K562 (cell line): ENCODE results near the gene USHBP1. TPM values are rescaled to one million over a fixed set of nuclear protein-coding genes. Genes with fewer than 3 reads are reported as not detected.
A peak's percentile ranks its signal among the peaks of the same experiment; 100 is the strongest.

ENCODE experiments used
- CC2D1A ChIP-seq: fragments of 450-650 bp; IDR thresholded peaks from 2 replicates; pipeline ENCODE4 v1.6.1; 2017; ENCODE audit warnings: mild to moderate bottlenecking
- CHD1 ChIP-seq: fragments of 200-600 bp; sonication (generic); IDR thresholded peaks from one replicate; pipeline ENCODE4 v1.6.1; 2012; ENCODE audit warnings: mild to moderate bottlenecking, moderate library complexity, low read length, inconsistent platforms
- EP300 ChIP-seq: IDR thresholded peaks from 2 replicates; pipeline ENCODE4 v1.6.1; 2012; ENCODE audit warnings: low read length, improper control_type of control experiment
- GABPA ChIP-seq: fragments of 200-800 bp; sonication (Bioruptor generic); conservative IDR thresholded peaks from 2 replicates; pipeline ENCODE4 v1.6.1; 2016; ENCODE audit warnings: low read depth, missing genetic modification characterization, missing compliant biosample characterization
- HDAC8 ChIP-seq: fragments of 450-650 bp; IDR thresholded peaks from 2 replicates; pipeline ENCODE4 v1.6.1; 2016; ENCODE audit warnings: mild to moderate bottlenecking, missing genetic modification characterization, moderate library complexity, missing compliant biosample characterization
- JUN ChIP-seq, 2 experiments: sonication (generic) in 1 of 2; formaldehyde crosslinking in 1 of 2; IDR thresholded peaks; 2 replicates each; pipeline versions ENCODE4 v1.6.1 to v1.8.0; 2012 to 2022; ENCODE audit warnings: borderline replicate concordance in 2 of 2, mild to moderate bottlenecking in 2 of 2, improper control_type of control experiment in 1 of 2, low read depth in 1 of 2, low read length in 1 of 2, missing genetic modification reagents in 1 of 2
- MYNN ChIP-seq, 2 experiments: sonication (generic); formaldehyde crosslinking in 1 of 2; IDR thresholded peaks; 2 replicates each; pipeline versions ENCODE4 v1.5.0 to v1.6.1; 2016 to 2020; ENCODE audit warnings: antibody characterized with exemption in 1 of 2, missing genetic modification reagents in 1 of 2
- NBN ChIP-seq: fragments of 450-650 bp; IDR thresholded peaks from 2 replicates; pipeline ENCODE4 v1.6.1; 2016; ENCODE audit warnings: low read depth, mild to moderate bottlenecking
- OTX1 ChIP-seq: fragments of 450-650 bp; formaldehyde crosslinking; IDR thresholded peaks from 2 replicates; pipeline ENCODE4 v1.4.0; 2022; ENCODE audit warnings: mild to moderate bottlenecking
- PTBP1 ChIP-seq: fragments of 200-400 bp; formaldehyde crosslinking; IDR thresholded peaks from 2 replicates; pipeline ENCODE4 v1.6.1; 2017; ENCODE audit warnings: low read depth, low read length
- SOX6 ChIP-seq: fragments of 450-650 bp; IDR thresholded peaks from 2 replicates; pipeline ENCODE4 v1.6.1; 2014; ENCODE audit warnings: mild to moderate bottlenecking
- U2AF2 ChIP-seq: fragments of 200-400 bp; formaldehyde crosslinking; optimal IDR thresholded peaks from 2 replicates; pipeline ENCODE3; 2017; ENCODE audit warnings: low read depth, mild to moderate bottlenecking, low read length
- XRCC4 ChIP-seq: IDR thresholded peaks from one replicate; pipeline ENCODE4 v1.6.1; 2011; ENCODE audit not compliant: insufficient read depth, insufficient read length; ENCODE audit errors: extremely low read depth
- ZNF263 ChIP-seq: sonication (generic); formaldehyde crosslinking; IDR thresholded peaks from 2 replicates; pipeline ENCODE4 v1.8.0; 2022; ENCODE audit warnings: mild to moderate bottlenecking, missing genetic modification reagents, borderline replicate concordance
- ZNF274 ChIP-seq: IDR thresholded peaks from 2 replicates; pipeline ENCODE4 v1.6.1; 2011; ENCODE audit warnings: low read depth, mild to moderate bottlenecking, low read length, moderate library complexity, borderline replicate concordance
- ZNF347 ChIP-seq: fragments of 450-650 bp; formaldehyde crosslinking; IDR thresholded peaks from 2 replicates; pipeline ENCODE4 v1.4.0; 2020; ENCODE audit warnings: low read depth, mild to moderate bottlenecking, moderate library complexity
- ZNF707 ChIP-seq: fragments of 250-450 bp; sonication (Bioruptor Pico); conservative IDR thresholded peaks from 2 replicates; pipeline ENCODE4 v1.8.0; 2022; ENCODE audit warnings: inconsistent platforms, mild to moderate bottlenecking, moderate library complexity
- ZZZ3 ChIP-seq: fragments of 450-650 bp; IDR thresholded peaks from 2 replicates; pipeline ENCODE4 v1.6.1; 2016; ENCODE audit warnings: antibody characterized with exemption, mild to moderate bottlenecking, moderate library complexity
- polyA plus RNA-seq, 8 experiments: library from polyadenylated mRNA; depleted of rRNA in 4 of 8; stranded (reverse) in 5 of 8; unstranded in 3 of 8; fragments of >200 nt; fragmentation: Nextera tagmentation in 2 of 8; fragmentation: Illumina TruSeq in 1 of 8; extraction: Ambion mirVana in 2 of 8; extraction: Trizol in 1 of 8; gene quantifications; 2 replicates each; pipeline versions ENCODE4 v1.2.1 to v1.2.3, GENCODE V29; 2011 to 2014; ENCODE audit warnings: inconsistent platforms in 1 of 8, missing spikeins in 1 of 8
- total RNA-seq, 7 experiments: library from RNA; depleted of rRNA in 6 of 7; stranded (reverse); fragments of >200 nt in 6 of 7; fragmentation: Illumina TruSeq in 2 of 7; extraction: Trizol in 2 of 7; gene quantifications; 2 replicates each; pipeline versions ENCODE4 v1.2.1 to v1.2.3, GENCODE V29; 2011 to 2021; ENCODE audit warnings: low replicate concordance in 1 of 7
- TF ChIP-seq, protein P1 (sequence below): conservative IDR thresholded peaks from 2 replicates; pipeline ENCODE4 v1.6.1; 2011; ENCODE audit warnings: low read depth, mild to moderate bottlenecking, low read length; ENCODE audit not compliant: control insufficient read depth
- TF ChIP-seq, protein P2 (sequence below): fragments of 450-650 bp; formaldehyde crosslinking; IDR thresholded peaks from 2 replicates; pipeline ENCODE4 v1.4.0; 2022; ENCODE audit warnings: missing genetic modification characterization
- TF ChIP-seq, protein P3 (sequence below), 2 experiments: IDR thresholded peaks in 1 of 2; conservative IDR thresholded peaks in 1 of 2; 2 replicates each; pipeline ENCODE4 v1.6.1; 2016; ENCODE audit warnings: low read depth in 2 of 2, mild to moderate bottlenecking in 1 of 2, missing compliant biosample characterization in 1 of 2, missing genetic modification characterization in 1 of 2, moderate library complexity in 1 of 2
- TF ChIP-seq, protein P4 (sequence below): sonication (generic); formaldehyde crosslinking; IDR thresholded peaks from 2 replicates; pipeline ENCODE4 v1.9.0; 2022; ENCODE audit warnings: mild to moderate bottlenecking, missing genetic modification reagents

The USHBP1 gene
- total and polyA plus RNA-seq, 9 of the 15 experiments (the other 6 are each of a cell fraction or from before 2014, with no cell fraction given) = 0.03 to 0.10 (median 0.05) TPM; not detected in 5

DNA sequence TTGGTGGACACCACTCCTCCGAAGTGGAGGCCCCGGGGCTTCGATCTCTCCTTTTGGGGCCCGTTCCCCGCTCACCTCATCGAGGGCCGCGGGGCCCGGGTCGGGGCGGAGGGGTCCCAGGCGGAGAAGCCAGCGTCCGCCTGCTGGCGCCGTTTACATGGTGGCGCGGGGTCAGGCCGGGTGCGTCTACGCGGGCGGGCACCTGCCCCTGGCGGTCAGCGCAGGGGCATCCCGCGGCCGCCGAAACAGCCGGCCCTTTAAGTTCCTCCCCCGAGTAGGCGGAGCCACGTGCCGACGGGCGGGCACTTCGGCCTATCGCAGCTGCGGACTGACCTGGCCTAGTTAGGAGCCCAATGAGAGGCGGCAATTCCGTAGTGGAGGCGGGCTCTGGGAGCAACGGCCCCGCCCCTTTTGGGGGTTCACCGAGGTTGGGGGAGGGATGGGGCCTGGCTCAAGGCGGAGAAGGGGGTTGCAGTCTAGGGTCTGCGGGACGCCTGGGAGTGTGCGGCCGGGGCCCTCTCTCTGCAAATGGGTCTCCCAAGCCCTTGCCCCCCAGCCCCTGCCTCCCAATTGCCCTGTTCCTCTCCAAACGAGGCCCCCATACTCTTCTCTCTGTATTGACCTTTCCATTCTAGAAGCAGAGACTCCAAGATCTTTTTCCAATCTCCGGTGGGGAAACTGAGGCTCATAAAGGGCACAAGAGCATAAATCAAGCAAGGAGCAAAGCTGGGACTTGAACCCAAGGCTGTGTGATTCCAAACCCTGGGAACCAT is 38.8 kb upstream of the USHBP1 start, which contains the start of gene ABHD8 (continued):
- TF ChIP-seq, protein P1, sequence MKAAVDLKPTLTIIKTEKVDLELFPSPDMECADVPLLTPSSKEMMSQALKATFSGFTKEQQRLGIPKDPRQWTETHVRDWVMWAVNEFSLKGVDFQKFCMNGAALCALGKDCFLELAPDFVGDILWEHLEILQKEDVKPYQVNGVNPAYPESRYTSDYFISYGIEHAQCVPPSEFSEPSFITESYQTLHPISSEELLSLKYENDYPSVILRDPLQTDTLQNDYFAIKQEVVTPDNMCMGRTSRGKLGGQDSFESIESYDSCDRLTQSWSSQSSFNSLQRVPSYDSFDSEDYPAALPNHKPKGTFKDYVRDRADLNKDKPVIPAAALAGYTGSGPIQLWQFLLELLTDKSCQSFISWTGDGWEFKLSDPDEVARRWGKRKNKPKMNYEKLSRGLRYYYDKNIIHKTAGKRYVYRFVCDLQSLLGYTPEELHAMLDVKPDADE = 0 out of 2 replicates have a peak, but pooled peaks have one; percentile 39
- TF ChIP-seq ZNF274 = no peak
- no peak for TF ChIP-seq XRCC4
- no peak for TF ChIP-seq ZZZ3
- TF ChIP-seq, protein P2, sequence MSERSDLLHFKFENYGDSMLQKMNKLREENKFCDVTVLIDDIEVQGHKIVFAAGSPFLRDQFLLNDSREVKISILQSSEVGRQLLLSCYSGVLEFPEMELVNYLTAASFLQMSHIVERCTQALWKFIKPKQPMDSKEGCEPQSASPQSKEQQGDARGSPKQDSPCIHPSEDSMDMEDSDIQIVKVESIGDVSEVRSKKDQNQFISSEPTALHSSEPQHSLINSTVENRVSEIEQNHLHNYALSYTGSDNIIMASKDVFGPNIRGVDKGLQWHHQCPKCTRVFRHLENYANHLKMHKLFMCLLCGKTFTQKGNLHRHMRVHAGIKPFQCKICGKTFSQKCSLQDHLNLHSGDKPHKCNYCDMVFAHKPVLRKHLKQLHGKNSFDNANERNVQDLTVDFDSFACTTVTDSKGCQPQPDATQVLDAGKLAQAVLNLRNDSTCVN (CRISPR knock-in tag) = no peak
- 0 out of 2 replicates have a peak, but pooled peaks have one; percentile 11 for TF ChIP-seq JUN (IDR thresholded peaks at IDR 0.05; ENCODE audit: borderline replicate concordance, low read depth, low read length)
- TF ChIP-seq JUN (CRISPR knock-in tag; IDR thresholded peaks at IDR 0.05; ENCODE audit: borderline replicate concordance) = no peak
- TF ChIP-seq HDAC8 (tag) = no peak
- TF ChIP-seq NBN = no peak
- no peak; the same call in 1 of the 2 replicates for TF ChIP-seq ZNF263
- no peak for TF ChIP-seq PTBP1
- no peak for TF ChIP-seq U2AF2
- no peak for TF ChIP-seq ZNF347 (CRISPR knock-in tag)
- TF ChIP-seq, protein P3, sequence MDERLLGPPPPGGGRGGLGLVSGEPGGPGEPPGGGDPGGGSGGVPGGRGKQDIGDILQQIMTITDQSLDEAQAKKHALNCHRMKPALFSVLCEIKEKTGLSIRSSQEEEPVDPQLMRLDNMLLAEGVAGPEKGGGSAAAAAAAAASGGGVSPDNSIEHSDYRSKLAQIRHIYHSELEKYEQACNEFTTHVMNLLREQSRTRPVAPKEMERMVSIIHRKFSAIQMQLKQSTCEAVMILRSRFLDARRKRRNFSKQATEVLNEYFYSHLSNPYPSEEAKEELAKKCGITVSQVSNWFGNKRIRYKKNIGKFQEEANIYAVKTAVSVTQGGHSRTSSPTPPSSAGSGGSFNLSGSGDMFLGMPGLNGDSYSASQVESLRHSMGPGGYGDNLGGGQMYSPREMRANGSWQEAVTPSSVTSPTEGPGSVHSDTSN (CRISPR knock-in tag; IDR thresholded peaks at IDR 0.05; ENCODE audit: low read depth) = peak; percentile 95
- TF ChIP-seq, protein P3 (tag; conservative IDR thresholded peaks at IDR 0.05; ENCODE audit: low read depth) = peak; percentile 97
- TF ChIP-seq EP300 = no peak
- TF ChIP-seq CHD1 = no peak
- TF ChIP-seq ZNF707 (CRISPR knock-in tag) = no peak
- no peak for TF ChIP-seq CC2D1A
- no peak for TF ChIP-seq SOX6
- peak; percentile 62; the same call in 1 of the 2 replicates for TF ChIP-seq MYNN (IDR thresholded peaks at IDR 0.05)
- TF ChIP-seq MYNN (CRISPR knock-in tag; IDR thresholded peaks at IDR 0.05) = no peak
- TF ChIP-seq GABPA = no peak
- TF ChIP-seq, protein P4, sequence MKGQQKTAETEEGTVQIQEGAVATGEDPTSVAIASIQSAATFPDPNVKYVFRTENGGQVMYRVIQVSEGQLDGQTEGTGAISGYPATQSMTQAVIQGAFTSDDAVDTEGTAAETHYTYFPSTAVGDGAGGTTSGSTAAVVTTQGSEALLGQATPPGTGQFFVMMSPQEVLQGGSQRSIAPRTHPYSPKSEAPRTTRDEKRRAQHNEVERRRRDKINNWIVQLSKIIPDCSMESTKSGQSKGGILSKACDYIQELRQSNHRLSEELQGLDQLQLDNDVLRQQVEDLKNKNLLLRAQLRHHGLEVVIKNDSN (CRISPR knock-in tag) = peak; percentile 81
- no peak for TF ChIP-seq OTX1 (CRISPR knock-in tag)
